ENCODE measurements around the gene MAP4. TPM values are rescaled to one million over a fixed set of nuclear protein-coding genes. Genes with fewer than 3 reads are reported as not detected.

MAP4 gene
- total and polyA plus RNA-seq, 2 of the 13 experiments (the other 11 are each of a cell fraction or from before 2014, with no cell fraction given), result 33.1 to 38.7 TPM

- no peak for TF ChIP-seq CSRNP2 (CRISPR knock-in tag; conservative IDR thresholded peaks at IDR 0.05; ENCODE audit: low read depth)
- peak; percentile 93 for TF ChIP-seq ZNF343 (CRISPR knock-in tag; IDR thresholded peaks at IDR 0.05)
- TF ChIP-seq KLF12 (CRISPR knock-in tag; IDR thresholded peaks at IDR 0.05; ENCODE audit: borderline replicate concordance), result peak; percentile 81; the same call in 1 of the 2 replicates
- 0 out of 2 replicates have a peak, but pooled peaks have one; percentile 45 for TF ChIP-seq FLYWCH1 (CRISPR knock-in tag; IDR thresholded peaks at IDR 0.05)
- TF ChIP-seq GZF1 (CRISPR knock-in tag; IDR thresholded peaks at IDR 0.05), result 0 out of 2 replicates have a peak, but pooled peaks have one; percentile 54
- TF ChIP-seq KAT8 (CRISPR knock-in tag; IDR thresholded peaks at IDR 0.05), result peak; percentile 72
- no peak; the same call in 1 of the 2 replicates for TF ChIP-seq ZKSCAN5 (CRISPR knock-in tag; IDR thresholded peaks at IDR 0.05)
- TF ChIP-seq EHMT2 (IDR thresholded peaks at IDR 0.05; ENCODE audit: borderline replicate concordance, low read depth, low read length), result no peak
- no peak for TF ChIP-seq NONO (IDR thresholded peaks at IDR 0.05)
- TF ChIP-seq NONO (CRISPR knock-in tag; conservative IDR thresholded peaks at IDR 0.05), result peak; percentile 94
- no peak for TF ChIP-seq ZFP37 (CRISPR knock-in tag; IDR thresholded peaks at IDR 0.05; ENCODE audit: borderline replicate concordance)
- no peak for TF ChIP-seq NFYC (CRISPR knock-in tag; IDR thresholded peaks at IDR 0.05)
- TF ChIP-seq ZNF616 (CRISPR knock-in tag; IDR thresholded peaks at IDR 0.05; ENCODE audit: low read depth), result no peak
- no peak for TF ChIP-seq ZNF674 (CRISPR knock-in tag; IDR thresholded peaks at IDR 0.05; ENCODE audit: low read depth)
- TF ChIP-seq ZNF572 (CRISPR knock-in tag; IDR thresholded peaks at IDR 0.05), result no peak
- peak; percentile 85; the same call in 1 of the 2 replicates for TF ChIP-seq ZBTB38 (CRISPR knock-in tag; IDR thresholded peaks at IDR 0.05)
- peak; percentile 29 for TF ChIP-seq FOXC1 (CRISPR knock-in tag; IDR thresholded peaks at IDR 0.05; ENCODE audit: borderline replicate concordance)
- TF ChIP-seq HDAC2 (CRISPR knock-in tag; IDR thresholded peaks at IDR 0.05), result no peak
- TF ChIP-seq ZNF33A (CRISPR knock-in tag; IDR thresholded peaks at IDR 0.05; ENCODE audit: borderline replicate concordance), result no peak
- TF ChIP-seq ZSCAN25 (CRISPR knock-in tag; IDR thresholded peaks at IDR 0.05), result peak; percentile 76; the same call in 1 of the 2 replicates
- TF ChIP-seq ZNF274 (CRISPR knock-in tag; IDR thresholded peaks at IDR 0.05), result peak; percentile 76
- TF ChIP-seq ZNF792 (CRISPR knock-in tag; IDR thresholded peaks at IDR 0.05), result no peak
- TF ChIP-seq ATM (IDR thresholded peaks at IDR 0.05; ENCODE audit: borderline replicate concordance), result no peak
- no peak for TF ChIP-seq HOMEZ (CRISPR knock-in tag; IDR thresholded peaks at IDR 0.05; ENCODE audit: low read depth)
- TF ChIP-seq ZNF576 (CRISPR knock-in tag; IDR thresholded peaks at IDR 0.05), result peak; percentile 74; the same call in 1 of the 2 replicates
Measured at GRCh38 chr3:47824541-47825473, 191.4 kb downstream of the MAP4 start (continued).
